ENCODE results near the gene ERCC8.
"Not testable (repeated sequence)": the region's sequence is repeated elsewhere in the genome, so short reads cannot be mapped to it uniquely, and the experiment has no call there.

The ERCC8 gene

GRCh38 chr5:60872892-60873291, 72.0 kb downstream of the ERCC8 start:
- Mint-ChIP-seq H3K27me3 (no peaks in the 10 kb centered on the region), H3K27ac (no peak overlapping the region), H3K4me1 (no peaks in the 10 kb centered on the region), H3K9me3 (peaks cover 26 to 34% of the 10 kb centered on the region in 2 donors), H3K4me3 (no peak overlapping the region)
- DNase-seq (no peak), ATAC-seq (no peak)

GRCh38 chr5:60870857-60871256, 74.0 kb downstream of the ERCC8 start:
- Mint-ChIP-seq H3K27me3 (no peaks in the 10 kb centered on the region), H3K4me1 (no peaks in the 10 kb centered on the region), H3K27ac (no peak overlapping the region), H3K4me3 (no peak overlapping the region), H3K9me3 (peaks cover 26 to 34% of the 10 kb centered on the region in 2 donors)
- no peak for DNase-seq
- ATAC-seq = no peak

GRCh38 chr5:60860572-60860971, 84.3 kb downstream of the ERCC8 start:
- not testable (repeated sequence) for H3K27me3 Mint-ChIP-seq

GRCh38 chr5:60856066-60856465, 88.8 kb downstream of the ERCC8 start:
- Mint-ChIP-seq H3K9me3 (peaks cover 0 to under 1% of the 10 kb centered on the region in 2 donors), H3K27me3 (no peaks in the 10 kb centered on the region), H3K4me1 (no peaks in the 10 kb centered on the region), H3K27ac (no peak overlapping the region), H3K4me3 (no peak overlapping the region)
- DNase-seq (no peak), ATAC-seq (no peak)

More at GRCh38 chr5:60860572-60860971, 84.3 kb downstream of the ERCC8 start:
- peaks cover 5 to 15% of the 10 kb centered on the region in 2 donors for H3K9me3 Mint-ChIP-seq
- not testable (repeated sequence) for ATAC-seq, DNase-seq, H3K4me1 Mint-ChIP-seq, H3K27ac Mint-ChIP-seq, H3K4me3 Mint-ChIP-seq

GRCh38 chr5:60852940-60853339, 91.9 kb downstream of the ERCC8 start:
- Mint-ChIP-seq H3K9me3 (no peaks in the 10 kb centered on the region), H3K27me3 (no peaks in the 10 kb centered on the region), H3K4me3 (no peak overlapping the region), H3K4me1 (no peaks in the 10 kb centered on the region), H3K27ac (no peak overlapping the region)
- ATAC-seq = no peak
- no peak for DNase-seq

GRCh38 chr5:60852317-60852716, 92.6 kb downstream of the ERCC8 start:
- ATAC-seq (no peak), DNase-seq (no peak)
- Mint-ChIP-seq H3K4me1 (no peaks in the 10 kb centered on the region), H3K27ac (no peak overlapping the region), H3K9me3 (no peaks in the 10 kb centered on the region), H3K27me3 (no peaks in the 10 kb centered on the region), H3K4me3 (no peak overlapping the region)

GRCh38 chr5:60851626-60852025, 93.2 kb downstream of the ERCC8 start:
- H3K27ac Mint-ChIP-seq = no peak overlapping the region
- H3K27me3 Mint-ChIP-seq = peaks cover 4% of the 10 kb centered on the region
- ATAC-seq (no peak), DNase-seq (no peak)
- no peaks in the 10 kb centered on the region for H3K4me1 Mint-ChIP-seq
- H3K9me3 Mint-ChIP-seq = no peaks in the 10 kb centered on the region
- H3K4me3 Mint-ChIP-seq = no peak overlapping the region

GRCh38 chr5:60846298-60846697, 98.6 kb downstream of the ERCC8 start:
- peaks cover 20% of the 10 kb centered on the region for H3K4me1 Mint-ChIP-seq
- ATAC-seq (no peak), DNase-seq (no peak)
- H3K9me3 Mint-ChIP-seq = no peaks in the 10 kb centered on the region
- peaks cover 58% of the 10 kb centered on the region for H3K27me3 Mint-ChIP-seq
- no peak overlapping the region for H3K4me3 Mint-ChIP-seq
- peak overlapping the region in 1 of 2 donors; percentile 4 for H3K27ac Mint-ChIP-seq

- DNase-seq (peak; percentile 46 to 54), ATAC-seq (peak; percentile 88)
- Mint-ChIP-seq H3K4me1 (peaks cover 20% of the 10 kb centered on the region), H3K9me3 (no peaks in the 10 kb centered on the region), H3K27me3 (peaks cover 73% of the 10 kb centered on the region), H3K27ac (peak within 1 kb of the TSS; percentile 68 to 77), H3K4me3 (peak within 1 kb of the TSS; percentile 85 to 93)
These were observed 100.6 kb downstream of the ERCC8 start, which contains the start of gene ELOVL7 for GRCh38 chr5:60843936-60844905. Gene ELOVL7, minus strand, starts transcription at chr5:60844269. Its CDS starts 56,872 bp downstream, at chr5:60787397.

GRCh38 chr5:60843386-60843935, 101.4 kb downstream of the ERCC8 start:
- Mint-ChIP-seq H3K27ac (no peak overlapping the region), H3K9me3 (no peaks in the 10 kb centered on the region), H3K4me3 (peak overlapping the region; percentile 83 to 93), H3K4me1 (peaks cover 20% of the 10 kb centered on the region), H3K27me3 (peaks cover 73% of the 10 kb centered on the region)
- DNase-seq (peak in 1 of 2 donors; percentile 5), ATAC-seq (peak; percentile 39)

- H3K4me3 Mint-ChIP-seq = peak overlapping the region; percentile 79 to 83
- no peak for ATAC-seq
- peaks cover 20% of the 10 kb centered on the region for H3K4me1 Mint-ChIP-seq
- DNase-seq = no peak
- H3K27ac Mint-ChIP-seq = no peak overlapping the region
- peaks cover 73% of the 10 kb centered on the region for H3K27me3 Mint-ChIP-seq
- H3K9me3 Mint-ChIP-seq = no peaks in the 10 kb centered on the region
These were observed 101.9 kb downstream of the ERCC8 start for GRCh38 chr5:60842871-60843385.

- Mint-ChIP-seq H3K27me3 (peaks cover 68% of the 10 kb centered on the region), H3K4me3 (no peak overlapping the region), H3K4me1 (peaks cover 20% of the 10 kb centered on the region), H3K27ac (no peak overlapping the region), H3K9me3 (no peaks in the 10 kb centered on the region)
- ATAC-seq = no peak
- DNase-seq = no peak
These were observed 103.5 kb downstream of the ERCC8 start for GRCh38 chr5:60841361-60841760.

- H3K9me3 Mint-ChIP-seq = no peaks in the 10 kb centered on the region
- no peak overlapping the region for H3K4me3 Mint-ChIP-seq
- H3K27me3 Mint-ChIP-seq = peaks cover 27% of the 10 kb centered on the region
- no peak overlapping the region for H3K27ac Mint-ChIP-seq
- ATAC-seq (no peak), DNase-seq (no peak)
- no peaks in the 10 kb centered on the region for H3K4me1 Mint-ChIP-seq
These were observed 108.7 kb downstream of the ERCC8 start for GRCh38 chr5:60836131-60836530.

- Mint-ChIP-seq H3K27me3 (peaks cover 25% of the 10 kb centered on the region), H3K27ac (no peak overlapping the region)
- ATAC-seq = no peak
These were observed 109.3 kb downstream of the ERCC8 start for GRCh38 chr5:60835554-60835953.

GRCh38 chr5:60833520-60833919, 111.3 kb downstream of the ERCC8 start:
- no peak overlapping the region for H3K4me3 Mint-ChIP-seq
- H3K4me1 Mint-ChIP-seq = peaks cover 6% of the 10 kb centered on the region
- H3K9me3 Mint-ChIP-seq = no peaks in the 10 kb centered on the region
- H3K27ac Mint-ChIP-seq = no peak overlapping the region
- H3K27me3 Mint-ChIP-seq = peaks cover 13% of the 10 kb centered on the region
- ATAC-seq (no peak), DNase-seq (no peak)

More at GRCh38 chr5:60835554-60835953, 109.3 kb downstream of the ERCC8 start:
- no peak for DNase-seq
- Mint-ChIP-seq H3K9me3 (no peaks in the 10 kb centered on the region), H3K4me3 (no peak overlapping the region), H3K4me1 (no peaks in the 10 kb centered on the region)
